Astrocyte (in vitro differentiated cells and primary cell): ENCODE data around the gene TMEM114.

ENCODE experiments used
- EZH2 ChIP-seq: IDR thresholded peaks from 2 replicates; pipeline ENCODE4 v1.6.1; 2012; ENCODE audit warnings: mild to moderate bottlenecking, low read length, inconsistent platforms; ENCODE audit not compliant: insufficient read depth
- TF ChIP-seq, protein P1 (sequence below): IDR thresholded peaks from 2 replicates; pipeline ENCODE4 v1.5.1; 2011; ENCODE audit warnings: low read depth, mild to moderate bottlenecking, inconsistent platforms, low read length, moderate library complexity; ENCODE audit not compliant: insufficient read depth

DNA sequence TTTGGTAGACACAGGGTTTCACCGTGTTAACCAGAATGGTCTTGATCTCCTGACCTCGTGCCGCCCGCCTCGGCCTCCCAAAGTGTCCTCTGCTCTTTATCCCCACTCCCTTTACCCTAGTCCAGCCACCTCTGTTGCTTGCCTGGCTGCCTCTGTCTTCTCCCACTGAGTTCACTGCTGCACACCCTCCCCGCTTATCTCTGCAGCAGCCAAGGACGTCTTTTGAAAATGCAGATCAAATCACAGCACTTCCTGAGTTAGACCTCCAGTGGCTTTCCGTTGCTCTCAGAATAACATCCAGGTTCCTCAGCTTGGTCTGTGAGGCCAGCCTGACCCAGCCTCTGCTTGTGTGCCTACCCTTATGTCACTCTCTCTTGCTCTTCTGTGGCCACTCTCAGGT is 36.6 kb upstream of the TMEM114 start:
- TF ChIP-seq, protein P1, sequence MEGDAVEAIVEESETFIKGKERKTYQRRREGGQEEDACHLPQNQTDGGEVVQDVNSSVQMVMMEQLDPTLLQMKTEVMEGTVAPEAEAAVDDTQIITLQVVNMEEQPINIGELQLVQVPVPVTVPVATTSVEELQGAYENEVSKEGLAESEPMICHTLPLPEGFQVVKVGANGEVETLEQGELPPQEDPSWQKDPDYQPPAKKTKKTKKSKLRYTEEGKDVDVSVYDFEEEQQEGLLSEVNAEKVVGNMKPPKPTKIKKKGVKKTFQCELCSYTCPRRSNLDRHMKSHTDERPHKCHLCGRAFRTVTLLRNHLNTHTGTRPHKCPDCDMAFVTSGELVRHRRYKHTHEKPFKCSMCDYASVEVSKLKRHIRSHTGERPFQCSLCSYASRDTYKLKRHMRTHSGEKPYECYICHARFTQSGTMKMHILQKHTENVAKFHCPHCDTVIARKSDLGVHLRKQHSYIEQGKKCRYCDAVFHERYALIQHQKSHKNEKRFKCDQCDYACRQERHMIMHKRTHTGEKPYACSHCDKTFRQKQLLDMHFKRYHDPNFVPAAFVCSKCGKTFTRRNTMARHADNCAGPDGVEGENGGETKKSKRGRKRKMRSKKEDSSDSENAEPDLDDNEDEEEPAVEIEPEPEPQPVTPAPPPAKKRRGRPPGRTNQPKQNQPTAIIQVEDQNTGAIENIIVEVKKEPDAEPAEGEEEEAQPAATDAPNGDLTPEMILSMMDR, result no peak
- no peak for TF ChIP-seq EZH2
